CD4-positive, alpha-beta T cell treated with Interleukin-17A for 1 hour (primary cell): ENCODE data around the gene MMAB.

ENCODE experiments used
- DNase-seq: peaks from one replicate; pipeline ENCODE4 v3.0.0-alpha.2; 2020

Gene MMAB

GRCh38 chr12:109535231-109535862, 38.0 kb downstream of the MMAB start:
- no peak for DNase-seq

GRCh38 chr12:109534456-109534855, 38.8 kb downstream of the MMAB start:
- DNase-seq = no peak

- no peak for DNase-seq
These were observed 39.9 kb downstream of the MMAB start for GRCh38 chr12:109533487-109533740.

- no peak for DNase-seq
These were observed 40.4 kb downstream of the MMAB start for GRCh38 chr12:109532721-109533486.

- no peak for DNase-seq
These were observed 41.9 kb downstream of the MMAB start for GRCh38 chr12:109531411-109531810.

- no peak for DNase-seq
These were observed 43.3 kb downstream of the MMAB start for GRCh38 chr12:109529691-109530640.

- DNase-seq = no peak
These were observed 45.7 kb downstream of the MMAB start for GRCh38 chr12:109527489-109528123.

GRCh38 chr12:109525279-109525585, 48.1 kb downstream of the MMAB start:
- no peak for DNase-seq

GRCh38 chr12:109524466-109525278, 48.6 kb downstream of the MMAB start:
- DNase-seq = no peak

- DNase-seq = no peak
These were observed 49.8 kb downstream of the MMAB start for GRCh38 chr12:109523504-109523903.

GRCh38 chr12:109523071-109523470, 50.2 kb downstream of the MMAB start:
- DNase-seq = no peak

GRCh38 chr12:109521831-109522230, 51.5 kb downstream of the MMAB start:
- DNase-seq = no peak

- DNase-seq = no peak
These were observed 53.5 kb downstream of the MMAB start for GRCh38 chr12:109519787-109520186.

- peak; percentile 58 for DNase-seq
These were observed 54.3 kb downstream of the MMAB start for GRCh38 chr12:109518820-109519665.

- no peak for DNase-seq
These were observed 55.7 kb downstream of the MMAB start for GRCh38 chr12:109517619-109518018.

GRCh38 chr12:109513977-109514376, 59.3 kb downstream of the MMAB start:
- no peak for DNase-seq

- no peak for DNase-seq
These were observed 60.3 kb downstream of the MMAB start for GRCh38 chr12:109513051-109513450.

- DNase-seq = no peak
These were observed 60.7 kb downstream of the MMAB start for GRCh38 chr12:109512608-109513007.

GRCh38 chr12:109510196-109510595, 63.1 kb downstream of the MMAB start:
- DNase-seq = no peak

GRCh38 chr12:109504068-109504467, 69.2 kb downstream of the MMAB start:
- DNase-seq = no peak
